22Rv1 (cell line): Measurements from ENCODE around the gene OR6J1.
A peak's percentile ranks its signal among the peaks of the same experiment; 100 is the strongest.

Source experiments
- H3K27ac ChIP-seq: fragments of 450-650 bp; 2 replicates; pipeline ENCODE4 v1.5.1; 2017
- CTCF ChIP-seq: fragments of 450-650 bp; IDR thresholded peaks from 2 replicates; pipeline ENCODE4 v1.5.1; 2017; ENCODE audit warnings: mild to moderate bottlenecking
- ZFX ChIP-seq: fragments of 450-650 bp; IDR thresholded peaks from 2 replicates; pipeline ENCODE4 v1.6.1; 2017; ENCODE audit warnings: antibody characterized with exemption, borderline replicate concordance

OR6J1 gene

GRCh38 chr14:22658946-22659345 is 14.8 kb upstream of the OR6J1 start:
- H3K27ac ChIP-seq: no peak overlapping the region
- no peak for TF ChIP-seq ZFX
- no peak for TF ChIP-seq CTCF

GRCh38 chr14:22657861-22658260 is 13.7 kb upstream of the OR6J1 start:
- no peak overlapping the region for H3K27ac ChIP-seq
- TF ChIP-seq CTCF (peak; percentile 23; the same call in 1 of the 2 replicates), ZFX (no peak)

- no peak overlapping the region for H3K27ac ChIP-seq
- TF ChIP-seq ZFX: no peak
- TF ChIP-seq CTCF: no peak
Measured at GRCh38 chr14:22656945-22657731, 13.0 kb upstream of the OR6J1 start.

GRCh38 chr14:22656226-22656625 is 12.1 kb upstream of the OR6J1 start:
- no peak for TF ChIP-seq CTCF
- TF ChIP-seq ZFX: no peak
- H3K27ac ChIP-seq: no peak overlapping the region

GRCh38 chr14:22653012-22653621 is 9.0 kb upstream of the OR6J1 start:
- no peak for TF ChIP-seq ZFX
- peak; percentile 80 for TF ChIP-seq CTCF
- H3K27ac ChIP-seq: no peak overlapping the region

GRCh38 chr14:22651586-22651985 is 7.4 kb upstream of the OR6J1 start:
- H3K27ac ChIP-seq: no peak overlapping the region
- no peak for TF ChIP-seq CTCF
- no peak for TF ChIP-seq ZFX

- no peak overlapping the region for H3K27ac ChIP-seq
- no peak for TF ChIP-seq ZFX
Measured at GRCh38 chr14:22650960-22651521, 6.9 kb upstream of the OR6J1 start.
